HFF-Myc (cell line): ENCODE results near the gene DGAT2.

Experiments used
- DNase-seq: peaks from one replicate; pipeline ENCODE4 v3.0.0-alpha.2; 2011; ENCODE audit warnings: low read depth; ENCODE audit errors: extremely low read depth
- H3K4me3 ChIP-seq: replicated peaks from 2 replicates; pipeline ENCODE4 v1.5.1; 2011; ENCODE audit warnings: low read depth, mild to moderate bottlenecking, control low read depth, low read length
- CTCF ChIP-seq: IDR thresholded peaks from 2 replicates; pipeline ENCODE4 v1.5.1; 2012; ENCODE audit warnings: mild to moderate bottlenecking, low read depth, low read length, control low read depth; ENCODE audit errors: missing control alignments

The DGAT2 gene

DNA sequence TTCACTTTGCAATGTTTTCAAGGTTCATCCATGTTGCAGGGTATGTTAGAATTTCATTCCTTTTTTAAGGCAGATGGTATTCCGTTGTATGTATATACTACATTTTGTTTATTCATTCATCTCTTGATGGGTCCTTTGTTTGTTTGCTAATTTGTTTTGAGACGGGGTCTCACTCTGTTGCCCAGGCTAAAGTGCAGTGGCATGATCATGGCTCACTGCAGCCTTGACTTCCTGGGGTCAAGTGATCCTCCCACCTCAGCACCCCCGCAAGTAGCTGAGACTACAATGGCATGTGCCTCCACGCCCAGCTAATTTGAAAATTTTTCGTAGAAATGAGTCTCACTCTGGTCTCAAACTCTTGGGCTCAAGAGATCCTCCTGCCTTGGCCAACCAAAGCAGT, 52.6 kb downstream of the DGAT2 start:
- no peak for DNase-seq
- no peak for TF ChIP-seq CTCF
- no peak overlapping the region for H3K4me3 ChIP-seq

DNA sequence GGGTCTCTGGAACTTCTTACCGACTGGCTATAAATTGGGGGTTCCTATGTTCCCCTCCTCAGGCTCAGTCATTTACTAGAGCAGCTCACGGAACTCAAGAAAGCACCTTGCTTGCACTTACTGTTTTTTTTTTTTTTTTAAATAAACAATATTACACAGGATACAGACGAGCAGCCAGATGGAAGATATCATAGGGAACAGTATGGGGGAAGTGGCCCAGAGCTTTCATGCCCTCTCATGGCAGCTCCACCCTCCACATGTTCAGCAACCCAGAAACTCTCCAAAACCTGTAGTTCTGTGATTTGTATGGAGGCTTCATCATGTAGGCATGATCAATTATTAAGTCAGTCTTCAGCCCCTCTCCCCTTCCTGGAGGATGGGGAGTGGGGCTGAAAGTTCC, 54.0 kb downstream of the DGAT2 start:
- no peak for DNase-seq
- no peak overlapping the region for H3K4me3 ChIP-seq
- TF ChIP-seq CTCF = no peak

GRCh38 chr11:75823415-75823814, 54.8 kb downstream of the DGAT2 start:
- no peak for DNase-seq
- no peak overlapping the region for H3K4me3 ChIP-seq
- no peak for TF ChIP-seq CTCF

DNA sequence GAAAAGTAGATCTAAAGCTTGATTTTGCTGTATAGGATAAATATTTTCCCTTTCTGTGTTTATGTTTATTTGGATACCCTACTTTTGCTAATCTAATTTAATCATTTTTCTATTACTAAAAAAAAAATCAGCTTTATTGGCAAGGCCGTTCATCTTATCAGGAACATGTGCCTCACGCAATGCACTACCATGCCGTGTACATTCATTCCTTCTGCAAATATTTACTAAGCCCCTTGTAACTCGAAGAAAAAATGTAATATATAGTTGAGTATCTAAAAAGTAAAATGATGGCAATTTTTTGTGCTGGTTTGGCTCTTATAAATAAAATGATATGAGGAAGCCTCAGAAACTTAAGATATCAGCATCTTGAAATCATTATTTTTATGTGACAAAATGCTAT, 55.4 kb downstream of the DGAT2 start:
- DNase-seq = no peak
- TF ChIP-seq CTCF = no peak
- H3K4me3 ChIP-seq = no peak overlapping the region

GRCh38 chr11:75826461-75827230, 58.1 kb downstream of the DGAT2 start:
- H3K4me3 ChIP-seq = no peak overlapping the region
- DNase-seq = no peak
- TF ChIP-seq CTCF = no peak

- no peak overlapping the region for H3K4me3 ChIP-seq
- TF ChIP-seq CTCF = no peak
- DNase-seq = no peak
Observed at GRCh38 chr11:75827562-75827961, 59.0 kb downstream of the DGAT2 start.
